Fibroblast of the aortic adventitia (primary cell): ENCODE results near the gene TNFRSF13B. TPM values are rescaled to one million over a fixed set of nuclear protein-coding genes. Genes with fewer than 3 reads are reported as not detected.

Source experiments
- DNase-seq: peaks from one replicate; pipeline ENCODE4 v3.0.0-alpha.2; 2010; ENCODE audit warnings: low read depth
- H3K4me3 ChIP-seq: 2 replicates; pipeline ENCODE4 v1.5.1; 2011; ENCODE audit warnings: low read depth, mild to moderate bottlenecking, control low read depth, low read length, moderate library complexity
- total RNA-seq: library from RNA; depleted of rRNA; stranded (reverse); fragments of >200 nt; gene quantifications from 2 replicates; pipeline ENCODE4 v1.2.3, GENCODE V29; 2012; ENCODE audit warnings: low replicate concordance
- TF ChIP-seq, protein P1 (sequence below): IDR thresholded peaks from 2 replicates; pipeline ENCODE4 v1.5.1; 2011; ENCODE audit warnings: mild to moderate bottlenecking, low read length, control low read depth, inconsistent platforms; ENCODE audit not compliant: insufficient read depth

The TNFRSF13B gene
- total RNA-seq, 1 donor = not detected

DNA sequence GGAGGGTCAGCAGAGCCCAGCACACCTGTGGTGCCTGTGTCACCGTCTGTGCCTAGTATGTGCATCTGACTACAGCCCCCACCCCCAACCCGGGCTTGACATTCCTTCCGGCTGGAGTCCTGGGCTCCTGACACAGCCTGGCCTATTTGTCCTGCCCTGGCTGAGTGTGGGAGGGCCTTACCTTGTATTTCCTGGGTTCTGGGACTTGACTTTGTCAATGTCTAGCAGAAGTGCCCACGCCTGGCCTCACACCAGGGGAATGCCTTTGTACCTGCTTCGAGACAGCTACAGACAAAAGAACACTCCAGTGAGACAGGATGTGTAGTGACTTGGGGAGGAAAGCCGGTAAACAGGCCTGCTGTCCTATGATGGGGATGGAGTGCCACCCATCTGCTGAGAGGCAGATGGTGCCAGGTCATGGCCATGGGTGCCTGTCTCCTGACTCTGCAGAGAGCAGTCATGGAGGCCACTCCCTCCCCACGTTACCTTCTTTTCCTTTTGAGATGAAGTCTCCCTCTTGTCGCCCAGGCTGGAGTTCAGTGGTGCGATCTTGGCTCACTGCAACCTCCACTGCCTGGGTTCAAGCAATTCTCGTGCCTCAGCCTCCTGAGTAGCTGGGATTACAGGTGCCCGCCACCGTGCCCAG lies 42.8 kb downstream of the TNFRSF13B start:
- H3K4me3 ChIP-seq = no peak overlapping the region
- no peak for DNase-seq
- TF ChIP-seq, protein P1, sequence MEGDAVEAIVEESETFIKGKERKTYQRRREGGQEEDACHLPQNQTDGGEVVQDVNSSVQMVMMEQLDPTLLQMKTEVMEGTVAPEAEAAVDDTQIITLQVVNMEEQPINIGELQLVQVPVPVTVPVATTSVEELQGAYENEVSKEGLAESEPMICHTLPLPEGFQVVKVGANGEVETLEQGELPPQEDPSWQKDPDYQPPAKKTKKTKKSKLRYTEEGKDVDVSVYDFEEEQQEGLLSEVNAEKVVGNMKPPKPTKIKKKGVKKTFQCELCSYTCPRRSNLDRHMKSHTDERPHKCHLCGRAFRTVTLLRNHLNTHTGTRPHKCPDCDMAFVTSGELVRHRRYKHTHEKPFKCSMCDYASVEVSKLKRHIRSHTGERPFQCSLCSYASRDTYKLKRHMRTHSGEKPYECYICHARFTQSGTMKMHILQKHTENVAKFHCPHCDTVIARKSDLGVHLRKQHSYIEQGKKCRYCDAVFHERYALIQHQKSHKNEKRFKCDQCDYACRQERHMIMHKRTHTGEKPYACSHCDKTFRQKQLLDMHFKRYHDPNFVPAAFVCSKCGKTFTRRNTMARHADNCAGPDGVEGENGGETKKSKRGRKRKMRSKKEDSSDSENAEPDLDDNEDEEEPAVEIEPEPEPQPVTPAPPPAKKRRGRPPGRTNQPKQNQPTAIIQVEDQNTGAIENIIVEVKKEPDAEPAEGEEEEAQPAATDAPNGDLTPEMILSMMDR = no peak

DNA sequence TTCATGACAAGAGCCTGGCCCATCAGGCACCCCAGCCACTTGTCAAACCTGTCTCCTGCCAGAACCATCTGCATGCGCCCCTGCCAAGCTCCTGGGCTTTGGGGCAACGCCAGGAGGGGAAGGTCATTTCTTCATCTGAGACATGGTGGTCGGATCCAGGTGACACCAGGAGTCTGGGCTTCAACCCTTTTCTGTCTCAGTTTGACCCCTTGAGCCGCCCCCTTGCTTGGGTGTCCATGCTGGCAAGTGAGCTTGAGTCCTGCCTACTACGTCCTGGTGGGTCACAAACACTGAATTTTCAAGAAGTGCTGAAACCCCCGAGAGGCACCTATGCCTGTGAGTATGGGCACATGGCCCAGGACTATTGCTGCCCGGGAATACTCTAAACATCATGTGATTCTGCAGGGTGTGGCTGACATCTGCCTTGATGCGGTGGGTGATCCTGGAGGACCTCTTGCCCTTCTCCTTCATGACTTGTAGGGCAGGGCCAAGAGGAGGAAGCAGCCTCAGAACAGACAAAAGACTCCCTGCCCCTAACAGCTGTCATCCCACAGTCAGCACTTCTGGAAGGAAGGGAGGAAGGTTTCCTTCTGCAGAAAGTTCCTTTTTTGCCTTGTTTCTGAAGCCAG lies 43.4 kb downstream of the TNFRSF13B start:
- TF ChIP-seq, protein P1 = no peak
- DNase-seq = no peak
- no peak overlapping the region for H3K4me3 ChIP-seq

DNA sequence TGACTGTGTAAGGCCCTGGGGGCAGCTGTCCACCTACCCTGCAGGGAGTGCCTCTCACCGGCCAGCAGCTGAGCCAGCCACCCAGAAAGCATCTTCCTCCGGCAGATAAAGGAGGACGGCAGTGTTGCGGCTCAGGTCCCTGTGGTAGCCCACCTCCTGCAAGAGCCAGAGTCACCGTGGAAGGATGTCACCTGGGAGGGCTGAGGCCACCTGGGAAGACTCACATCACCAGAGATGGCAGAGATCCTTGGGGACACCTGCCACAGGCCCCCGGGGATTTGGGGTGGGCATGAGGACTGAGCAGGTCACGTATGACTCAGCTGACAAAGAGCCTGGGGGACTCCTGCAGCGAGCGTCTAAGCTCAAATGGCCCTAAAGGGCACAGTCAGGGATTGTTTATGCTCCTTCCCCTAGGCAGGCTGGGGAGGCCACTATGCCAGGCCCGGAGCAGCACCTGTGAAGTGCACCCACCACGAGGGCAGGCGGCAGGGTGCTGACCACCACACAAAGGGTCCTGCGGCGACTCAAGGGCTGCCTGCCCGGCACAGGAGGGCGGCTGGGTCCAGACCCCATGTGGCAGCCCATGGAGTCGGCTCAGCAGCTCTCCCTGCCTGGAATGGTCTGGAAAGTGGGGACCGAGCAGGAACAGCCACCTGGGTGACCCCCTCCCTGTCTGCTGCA lies 44.1 kb downstream of the TNFRSF13B start:
- no peak for DNase-seq
- TF ChIP-seq, protein P1 = no peak
- no peak overlapping the region for H3K4me3 ChIP-seq

DNA sequence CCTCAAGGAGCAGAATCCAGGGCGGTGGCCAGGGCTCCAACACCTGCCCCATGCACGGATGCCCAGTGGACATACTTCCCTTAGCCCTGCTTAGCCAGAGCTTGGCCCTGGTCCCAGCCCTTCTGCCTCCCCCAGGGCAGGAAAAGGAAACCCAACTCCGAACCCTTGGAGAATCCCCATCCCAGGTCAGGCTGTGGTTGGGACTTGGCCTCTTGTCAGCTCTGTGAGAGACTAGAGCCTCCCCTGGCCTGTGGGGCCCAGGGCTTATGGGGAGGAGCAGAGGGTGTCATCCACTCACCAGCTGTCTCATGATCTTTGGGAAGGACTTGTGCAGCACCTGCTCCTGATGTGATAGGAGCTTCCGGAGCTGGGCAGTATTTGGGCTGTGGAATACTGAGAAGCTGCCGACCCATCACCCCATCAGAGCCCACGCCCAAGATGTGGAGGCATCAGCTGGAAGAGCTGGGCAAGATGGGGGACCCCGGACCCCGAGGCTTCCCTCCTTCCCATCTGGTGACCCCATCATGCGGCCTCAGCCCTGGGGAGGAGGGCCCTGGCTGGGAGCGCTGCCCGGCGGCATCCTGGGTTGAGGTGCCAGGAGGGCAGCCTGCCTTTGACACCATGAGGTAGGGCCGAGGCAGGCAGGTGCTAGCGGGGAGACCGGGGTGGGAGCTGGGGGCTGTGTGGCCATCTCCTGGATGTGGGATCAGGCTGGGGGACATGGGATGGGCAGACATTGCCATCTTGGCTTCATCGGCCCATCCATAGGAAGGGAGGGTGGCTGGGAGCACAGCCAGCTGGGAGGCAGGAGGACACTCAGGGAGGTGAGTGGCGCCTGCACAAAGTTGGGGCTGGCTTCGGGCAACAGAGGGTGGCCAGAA lies 45.1 kb downstream of the TNFRSF13B start:
- no peak for DNase-seq
- H3K4me3 ChIP-seq = no peak overlapping the region
- TF ChIP-seq, protein P1 = no peak

DNA sequence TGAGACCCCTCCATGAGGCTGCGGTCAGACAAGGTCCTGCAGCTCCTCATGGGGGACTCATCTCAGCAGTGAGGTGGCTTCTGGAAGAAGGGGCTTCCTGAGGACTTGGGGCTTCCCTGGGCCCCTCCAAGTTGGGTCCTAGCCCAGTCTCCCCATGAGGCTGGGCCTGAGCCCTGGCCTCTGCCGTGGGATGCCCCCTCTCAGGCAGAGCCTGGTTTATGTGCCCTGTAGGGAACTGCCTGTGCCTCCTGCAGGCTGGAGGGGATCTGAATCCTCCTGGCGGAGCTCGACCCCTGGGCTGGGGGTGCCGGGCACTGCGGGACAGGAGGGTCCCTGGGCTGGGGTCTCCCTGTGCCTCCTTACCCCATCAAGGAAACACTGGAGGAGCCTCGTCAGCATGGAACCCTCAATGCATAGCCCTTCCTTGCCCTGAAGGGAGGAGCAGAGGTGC lies 45.8 kb downstream of the TNFRSF13B start:
- DNase-seq = no peak
- TF ChIP-seq, protein P1 = no peak
- no peak overlapping the region for H3K4me3 ChIP-seq

DNA sequence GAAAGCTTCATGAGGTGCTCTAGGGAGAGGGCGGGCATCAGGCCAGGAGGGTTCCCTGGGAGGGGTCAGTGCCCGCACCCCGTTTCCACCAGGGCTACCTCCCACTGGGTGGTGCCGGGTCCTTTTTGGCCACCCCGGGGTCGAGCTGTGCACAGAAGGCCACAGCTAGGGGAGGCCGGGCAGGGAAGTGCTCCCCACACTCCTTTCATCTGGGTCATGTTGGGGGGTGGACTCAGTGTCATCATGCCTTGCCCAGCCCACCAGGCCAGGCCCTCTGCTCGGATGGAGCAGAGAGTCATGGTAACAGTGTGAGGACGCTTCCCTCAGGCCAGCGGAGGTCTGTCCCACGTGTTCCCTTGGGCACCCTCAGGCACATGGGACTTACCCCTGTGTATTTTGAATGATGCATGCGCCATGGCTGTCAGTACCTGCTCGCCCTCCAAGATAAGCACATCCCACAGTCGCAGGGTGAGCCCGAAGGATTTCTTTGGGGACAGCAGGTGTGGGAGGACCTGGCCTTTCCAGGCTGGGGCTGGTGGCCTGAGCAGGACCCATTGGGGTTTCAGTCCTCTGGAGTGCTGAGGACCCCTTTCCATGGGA lies 46.4 kb downstream of the TNFRSF13B start:
- no peak for DNase-seq
- no peak overlapping the region for H3K4me3 ChIP-seq
- TF ChIP-seq, protein P1 = no peak
